Vagina (tissue), 2 donors: ENCODE measurements around the gene ECHS1.

ENCODE experiments used
- POLR2A ChIP-seq, 2 donors: fragments of 450-650 bp; IDR thresholded peaks; one replicate each; pipeline ENCODE4 v1.6.1; 2017; ENCODE audit warnings: antibody characterized with exemption in 2 of 2, mild to moderate bottlenecking in 2 of 2, moderate library complexity in 2 of 2
- POLR2AphosphoS5 ChIP-seq, 2 donors: sonication (generic); formaldehyde crosslinking; IDR thresholded peaks; one replicate each; pipeline ENCODE4 v1.9.0; 2017; ENCODE audit warnings: antibody characterized with exemption in 2 of 2, mild to moderate bottlenecking in 2 of 2, low read depth in 1 of 2; ENCODE audit not compliant: insufficient read depth in 1 of 2
- TF ChIP-seq, protein P1 (sequence below), 3 experiments: fragments of 450-650 bp in 2 of 3; fragments of 200-600 bp in 1 of 3; sonication (generic) in 1 of 3; IDR thresholded peaks; one replicate each; pipeline ENCODE4 v1.5.1; 2017 to 2019; ENCODE audit warnings: antibody characterized with exemption in 3 of 3, mild to moderate bottlenecking in 2 of 3, moderate library complexity in 2 of 3

DNA sequence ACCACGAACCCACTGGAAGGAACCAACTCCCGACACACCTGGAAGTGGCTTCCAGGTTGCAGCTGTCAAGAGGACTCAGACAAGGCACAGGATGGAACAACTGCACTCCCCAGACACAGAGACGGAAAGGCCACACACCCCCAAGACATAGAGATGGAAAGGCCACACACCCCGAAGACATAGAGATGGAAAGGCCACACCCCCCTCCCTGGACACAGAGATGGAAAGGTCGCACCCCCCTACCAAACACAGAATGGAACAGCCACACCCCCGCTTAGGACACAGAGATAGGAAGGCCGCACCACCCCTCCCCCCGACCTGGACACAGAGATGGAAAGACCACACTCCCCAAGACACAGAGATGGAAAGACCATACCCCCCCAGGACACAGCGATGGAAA, 56.9 kb downstream of the ECHS1 start:
- no peak for TF ChIP-seq POLR2A (IDR thresholded peaks at IDR 0.05)
- TF ChIP-seq, protein P1, sequence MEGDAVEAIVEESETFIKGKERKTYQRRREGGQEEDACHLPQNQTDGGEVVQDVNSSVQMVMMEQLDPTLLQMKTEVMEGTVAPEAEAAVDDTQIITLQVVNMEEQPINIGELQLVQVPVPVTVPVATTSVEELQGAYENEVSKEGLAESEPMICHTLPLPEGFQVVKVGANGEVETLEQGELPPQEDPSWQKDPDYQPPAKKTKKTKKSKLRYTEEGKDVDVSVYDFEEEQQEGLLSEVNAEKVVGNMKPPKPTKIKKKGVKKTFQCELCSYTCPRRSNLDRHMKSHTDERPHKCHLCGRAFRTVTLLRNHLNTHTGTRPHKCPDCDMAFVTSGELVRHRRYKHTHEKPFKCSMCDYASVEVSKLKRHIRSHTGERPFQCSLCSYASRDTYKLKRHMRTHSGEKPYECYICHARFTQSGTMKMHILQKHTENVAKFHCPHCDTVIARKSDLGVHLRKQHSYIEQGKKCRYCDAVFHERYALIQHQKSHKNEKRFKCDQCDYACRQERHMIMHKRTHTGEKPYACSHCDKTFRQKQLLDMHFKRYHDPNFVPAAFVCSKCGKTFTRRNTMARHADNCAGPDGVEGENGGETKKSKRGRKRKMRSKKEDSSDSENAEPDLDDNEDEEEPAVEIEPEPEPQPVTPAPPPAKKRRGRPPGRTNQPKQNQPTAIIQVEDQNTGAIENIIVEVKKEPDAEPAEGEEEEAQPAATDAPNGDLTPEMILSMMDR (IDR thresholded peaks at IDR 0.05): no peak
- no peak for TF ChIP-seq POLR2AphosphoS5 (IDR thresholded peaks at IDR 0.05; ENCODE audit: insufficient read depth in 1 of 2, low read depth in 1 of 2)
